ENCODE data around the gene NPHP4. TPM values are rescaled to one million over a fixed set of nuclear protein-coding genes. Genes with fewer than 3 reads are reported as not detected.

Gene NPHP4
- 10 to 100 TPM; 27.6 to 58.5 TPM for total RNA-seq

DNA sequence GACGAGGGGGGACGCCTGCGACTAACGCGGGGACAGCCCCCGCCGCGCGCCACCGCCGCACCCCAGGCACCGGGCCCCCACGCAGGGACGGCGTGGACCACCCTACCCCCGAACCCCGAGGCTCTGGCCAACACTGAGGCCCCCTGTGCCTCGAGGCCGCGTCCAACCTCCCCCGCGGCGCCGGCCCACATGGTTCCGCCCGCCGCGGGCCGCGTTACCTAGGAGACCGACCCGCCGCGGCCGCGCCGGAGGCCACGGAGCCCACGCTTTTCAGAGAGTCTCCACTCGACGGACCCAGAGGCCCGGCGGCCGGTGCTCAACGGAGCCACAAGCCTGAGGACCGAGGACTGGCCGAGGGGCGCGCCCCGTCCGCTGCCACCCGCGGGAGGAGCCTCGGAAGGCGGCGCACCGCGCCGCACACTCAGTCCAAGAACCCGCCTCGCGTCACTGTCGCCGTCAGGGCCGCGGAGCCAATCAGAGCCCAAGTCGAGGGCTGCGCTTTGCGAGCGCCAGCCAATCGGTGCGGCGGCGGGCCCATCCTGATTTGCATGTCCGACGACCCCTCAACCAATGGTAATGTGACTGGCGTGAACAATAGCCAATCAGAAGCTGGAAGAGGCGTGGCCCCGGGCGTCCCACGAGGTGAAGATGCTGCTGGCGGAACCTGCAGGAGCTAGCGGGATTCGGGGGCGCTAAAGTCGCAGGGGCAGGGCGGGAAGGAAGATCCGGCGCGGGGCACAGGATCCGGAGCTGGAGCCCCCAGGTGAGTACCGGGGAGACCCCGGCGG lies at the start of gene NPHP4:
Gene NPHP4, minus strand, starts transcription at position 400 of the 788 bp plus-strand sequence. CDS start 6,136 bp downstream, outside the sequence.
- H3K4me1 Mint-ChIP-seq (ENCODE audit: low read depth in 2 of 2): peaks cover 22 to 30% of the 10 kb centered on the region in 2 donors
- H3K27me3 Mint-ChIP-seq: no peaks in the 10 kb centered on the region
- peak within 1 kb of the TSS; percentile 91 for H3K4me3 Mint-ChIP-seq
- H3K36me3 Mint-ChIP-seq: no peaks in the 10 kb centered on the region
- ATAC-seq (peak; percentile 94 to 96), DNase-seq (ENCODE audit: low spot score) (peak; percentile 100)
- no peaks in the 10 kb centered on the region for H3K9me3 Mint-ChIP-seq
- H3K27ac Mint-ChIP-seq: peak within 1 kb of the TSS; percentile 92 to 96

DNA sequence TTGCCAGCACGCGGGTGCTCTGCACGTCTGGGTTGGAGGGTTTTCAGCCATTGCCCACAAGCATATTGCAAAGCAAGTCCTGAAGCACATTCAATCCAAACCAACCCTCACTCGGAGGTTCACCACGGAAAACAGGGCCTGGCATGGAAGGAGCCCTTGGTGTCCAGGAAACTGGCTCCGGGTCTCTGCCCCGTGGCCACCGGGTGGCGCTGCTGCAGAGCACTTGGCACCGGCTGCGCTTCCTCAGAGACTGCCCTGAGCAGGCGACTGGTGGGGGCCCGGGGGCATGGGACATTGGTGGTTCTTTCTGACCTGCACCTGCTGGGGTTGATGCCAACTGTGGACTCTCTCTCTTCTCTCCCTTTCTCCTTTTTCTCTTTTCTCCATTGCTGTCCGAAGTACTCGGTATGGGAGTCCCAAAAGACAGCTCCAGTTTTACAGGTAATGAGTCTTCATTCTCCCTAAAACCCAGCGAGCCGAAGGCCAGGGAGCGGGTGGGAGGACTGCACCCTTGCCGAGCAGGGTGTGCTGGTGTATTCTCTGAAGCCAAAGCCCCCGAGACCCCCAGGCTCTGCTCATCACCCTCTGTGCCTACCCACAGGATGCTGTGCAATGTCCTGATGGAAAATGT lies 49.3 kb upstream of the NPHP4 start:
- H3K4me1 Mint-ChIP-seq (ENCODE audit: low read depth in 2 of 2): peaks cover 37 to 39% of the 10 kb centered on the region in 2 donors
- no peaks in the 10 kb centered on the region for H3K27me3 Mint-ChIP-seq
- no peak for ATAC-seq
- H3K27ac Mint-ChIP-seq: peak overlapping the region; percentile 61 to 79
- H3K4me3 Mint-ChIP-seq: no peak overlapping the region
- H3K9me3 Mint-ChIP-seq: no peaks in the 10 kb centered on the region
- no peak for DNase-seq (ENCODE audit: low spot score)
- no peaks in the 10 kb centered on the region for H3K36me3 Mint-ChIP-seq

DNA sequence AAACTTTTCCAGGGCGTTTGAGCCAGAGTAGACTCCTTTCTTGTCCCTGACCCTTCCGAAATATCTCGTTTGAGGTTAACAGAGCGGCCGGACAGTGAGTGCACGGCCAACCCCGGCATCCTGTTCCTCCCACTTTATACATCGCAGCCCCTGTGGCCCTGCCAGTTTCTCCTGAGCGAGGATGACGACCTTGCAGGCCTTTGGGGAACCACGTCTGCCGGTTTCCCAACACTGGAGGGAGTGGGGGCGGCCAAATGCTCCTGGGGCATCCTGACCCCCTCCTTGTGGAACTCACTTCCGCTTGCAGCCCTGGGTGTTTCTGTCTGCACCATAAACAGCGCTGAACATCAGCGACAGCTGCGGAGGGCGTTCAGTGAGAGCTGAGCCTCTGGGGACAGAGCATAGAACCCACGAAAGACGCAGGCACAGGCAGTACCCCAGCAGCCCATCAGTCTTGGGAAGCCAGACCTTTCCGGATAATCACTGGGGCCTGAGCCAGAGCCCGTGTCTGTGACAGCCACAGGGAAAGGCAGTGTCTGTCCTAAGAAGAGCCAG lies 48.7 kb upstream of the NPHP4 start:
- no peaks in the 10 kb centered on the region for H3K27me3 Mint-ChIP-seq
- H3K4me1 Mint-ChIP-seq (ENCODE audit: low read depth in 2 of 2): peaks cover 43 to 45% of the 10 kb centered on the region in 2 donors
- DNase-seq (ENCODE audit: low spot score) (no peak), ATAC-seq (no peak)
- no peaks in the 10 kb centered on the region for H3K9me3 Mint-ChIP-seq
- H3K27ac Mint-ChIP-seq: no peak overlapping the region
- no peak overlapping the region for H3K4me3 Mint-ChIP-seq
- H3K36me3 Mint-ChIP-seq: no peaks in the 10 kb centered on the region

GRCh38 chr1:6040444-6040843 lies 48.2 kb upstream of the NPHP4 start:
- DNase-seq (ENCODE audit: low spot score): no peak
- H3K9me3 Mint-ChIP-seq: no peaks in the 10 kb centered on the region
- H3K27me3 Mint-ChIP-seq: no peaks in the 10 kb centered on the region
- peaks cover 48 to 49% of the 10 kb centered on the region in 2 donors for H3K4me1 Mint-ChIP-seq (ENCODE audit: low read depth in 2 of 2)
- ATAC-seq: no peak
- no peaks in the 10 kb centered on the region for H3K36me3 Mint-ChIP-seq
- no peak overlapping the region for H3K27ac Mint-ChIP-seq
- H3K4me3 Mint-ChIP-seq: no peak overlapping the region

DNA sequence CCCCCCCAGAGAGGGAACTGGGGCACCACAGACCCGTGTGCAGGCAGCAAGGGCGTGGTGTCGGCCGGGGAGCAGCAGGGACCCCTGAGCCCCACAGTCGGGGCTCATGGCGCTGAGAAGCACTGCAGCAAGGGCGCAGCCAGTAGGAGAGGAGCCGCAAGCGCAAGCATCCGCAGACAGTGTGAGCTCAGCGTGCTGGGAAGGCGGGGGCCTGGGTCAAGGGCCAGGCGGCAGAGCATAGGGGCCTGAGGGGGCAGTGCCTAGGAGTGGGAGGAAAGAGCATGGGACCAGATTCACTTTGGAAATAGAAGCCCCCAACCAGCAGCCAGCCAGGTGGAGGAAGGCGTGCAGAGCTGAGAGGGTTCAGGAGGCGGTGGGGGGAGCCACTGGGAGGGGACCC lies 46.8 kb upstream of the NPHP4 start:
- H3K4me1 Mint-ChIP-seq (ENCODE audit: low read depth in 2 of 2): peaks cover 50 to 51% of the 10 kb centered on the region in 2 donors
- DNase-seq (ENCODE audit: low spot score): no peak
- no peaks in the 10 kb centered on the region for H3K36me3 Mint-ChIP-seq

DNA sequence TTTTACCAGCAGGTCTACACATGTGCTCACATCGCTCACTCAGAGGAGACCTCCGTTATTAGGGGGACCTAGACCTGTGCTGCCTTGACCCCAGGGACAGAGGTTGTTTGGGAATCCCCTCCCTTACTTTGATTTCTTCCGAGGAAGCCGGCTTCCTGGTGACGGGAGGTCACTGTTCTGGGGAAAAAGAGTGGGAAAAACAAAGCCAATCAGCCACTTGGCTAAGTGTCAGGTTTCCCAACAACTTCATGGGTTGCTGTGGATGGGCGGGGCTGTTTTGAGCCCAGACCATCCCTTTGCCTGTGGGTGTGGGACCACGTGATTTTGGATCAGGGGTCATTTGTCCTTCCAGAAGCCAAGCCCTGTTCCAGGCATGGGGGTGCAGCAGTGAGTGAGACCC lies 46.4 kb upstream of the NPHP4 start:
- peaks cover 47 to 49% of the 10 kb centered on the region in 2 donors for H3K4me1 Mint-ChIP-seq (ENCODE audit: low read depth in 2 of 2)
- no peaks in the 10 kb centered on the region for H3K9me3 Mint-ChIP-seq
- peak overlapping the region; percentile 50 for H3K4me3 Mint-ChIP-seq
- no peak for ATAC-seq
- no peaks in the 10 kb centered on the region for H3K36me3 Mint-ChIP-seq
- no peaks in the 10 kb centered on the region for H3K27me3 Mint-ChIP-seq
- peak overlapping the region; percentile 47 to 65 for H3K27ac Mint-ChIP-seq
- no peak for DNase-seq (ENCODE audit: low spot score)

More for the DNA sequence above, 46.8 kb upstream of the NPHP4 start:
- no peaks in the 10 kb centered on the region for H3K9me3 Mint-ChIP-seq
- no peak overlapping the region for H3K4me3 Mint-ChIP-seq
- ATAC-seq: no peak
- peak overlapping the region; percentile 47 to 65 for H3K27ac Mint-ChIP-seq
- no peaks in the 10 kb centered on the region for H3K27me3 Mint-ChIP-seq

DNA sequence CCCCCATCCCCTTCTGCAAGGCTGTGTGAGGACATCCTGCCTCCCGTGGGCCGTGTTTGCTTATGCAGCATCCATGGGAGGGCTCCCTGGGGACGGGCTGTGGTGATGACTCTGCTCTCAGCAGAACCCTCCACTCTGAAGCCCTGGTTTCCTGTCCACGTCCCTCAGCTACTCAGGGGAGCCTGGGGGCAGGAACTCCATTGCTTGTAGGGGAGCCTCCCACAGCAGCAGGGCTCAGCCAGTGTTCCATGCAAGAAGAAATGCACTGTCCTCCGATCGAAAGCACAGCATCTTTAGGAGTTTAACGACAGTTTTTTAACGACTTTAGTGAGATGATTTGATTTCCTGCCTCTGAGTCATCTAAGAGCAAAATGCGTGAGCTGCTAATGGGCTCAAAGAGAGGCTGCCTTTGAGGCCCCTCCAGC lies 45.1 kb upstream of the NPHP4 start:
- DNase-seq (ENCODE audit: low spot score) (no peak), ATAC-seq (peak; percentile 66 to 79)
- Mint-ChIP-seq H3K27ac (peak overlapping the region; percentile 77 to 85), H3K9me3 (no peaks in the 10 kb centered on the region), H3K4me1 (ENCODE audit: low read depth in 2 of 2) (peaks cover 53 to 59% of the 10 kb centered on the region in 2 donors), H3K36me3 (peaks cover 8% of the 10 kb centered on the region), H3K27me3 (no peaks in the 10 kb centered on the region), H3K4me3 (peak overlapping the region; percentile 62)

DNA sequence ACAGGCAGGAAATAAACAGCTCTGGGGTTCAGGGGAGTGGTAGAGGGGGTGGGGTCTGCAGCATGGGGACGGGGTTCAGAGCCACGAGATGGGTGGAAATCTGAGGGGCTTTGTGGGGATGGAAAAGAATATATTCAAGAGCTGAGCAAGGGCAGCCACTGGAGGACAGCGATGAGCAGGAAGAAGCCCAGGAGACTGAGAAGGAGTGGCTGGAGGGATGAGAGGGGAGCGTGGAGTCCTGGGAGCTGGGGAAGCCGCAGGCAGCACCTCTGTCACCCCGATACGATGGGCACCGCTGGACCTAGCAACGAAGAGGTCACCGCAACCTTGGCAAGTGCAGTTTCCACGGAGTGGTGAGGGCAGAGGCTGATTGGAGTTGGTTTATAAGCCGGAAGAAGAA lies 43.5 kb upstream of the NPHP4 start:
- DNase-seq (ENCODE audit: low spot score) (no peak), ATAC-seq (no peak)
- Mint-ChIP-seq H3K27ac (peak overlapping the region; percentile 77 to 85), H3K4me3 (peak overlapping the region; percentile 79), H3K36me3 (peaks cover 13% of the 10 kb centered on the region), H3K27me3 (no peaks in the 10 kb centered on the region), H3K4me1 (ENCODE audit: low read depth in 2 of 2) (peaks cover 60 to 63% of the 10 kb centered on the region in 2 donors), H3K9me3 (no peaks in the 10 kb centered on the region)

- H3K9me3 Mint-ChIP-seq: no peaks in the 10 kb centered on the region
- ATAC-seq (no peak), DNase-seq (ENCODE audit: low spot score) (no peak)
- H3K27me3 Mint-ChIP-seq: no peaks in the 10 kb centered on the region
- H3K36me3 Mint-ChIP-seq: peaks cover 17% of the 10 kb centered on the region
- peaks cover 64 to 68% of the 10 kb centered on the region in 2 donors for H3K4me1 Mint-ChIP-seq (ENCODE audit: low read depth in 2 of 2)
- H3K27ac Mint-ChIP-seq: peak overlapping the region; percentile 77 to 85
- H3K4me3 Mint-ChIP-seq: peak overlapping the region; percentile 79
Observed at GRCh38 chr1:6035303-6035702, 43.1 kb upstream of the NPHP4 start.

DNA sequence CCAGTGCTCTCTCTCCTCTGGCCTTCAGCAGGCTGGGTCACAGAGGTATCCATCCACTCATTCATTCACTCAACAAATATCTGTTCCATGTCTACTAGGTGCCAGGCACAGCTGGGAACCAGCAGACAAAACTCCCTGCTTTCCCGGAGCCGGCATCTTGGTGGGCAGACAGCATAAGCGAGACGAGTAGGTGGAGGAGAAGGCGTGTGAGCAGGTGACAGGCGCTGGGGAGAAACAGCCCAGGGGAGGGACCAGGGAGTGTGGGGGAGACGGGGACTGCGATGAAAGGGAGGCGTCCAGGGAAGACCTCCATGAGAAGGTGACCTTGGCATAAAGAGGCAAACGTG lies 42.5 kb upstream of the NPHP4 start:
- ATAC-seq (no peak), DNase-seq (ENCODE audit: low spot score) (no peak)
- H3K36me3 Mint-ChIP-seq: peaks cover 19% of the 10 kb centered on the region
- no peaks in the 10 kb centered on the region for H3K9me3 Mint-ChIP-seq
- H3K4me1 Mint-ChIP-seq (ENCODE audit: low read depth in 2 of 2): peaks cover 65 to 73% of the 10 kb centered on the region in 2 donors
- peak overlapping the region; percentile 77 to 85 for H3K27ac Mint-ChIP-seq
- H3K27me3 Mint-ChIP-seq: no peaks in the 10 kb centered on the region
- H3K4me3 Mint-ChIP-seq: peak overlapping the region; percentile 79

DNA sequence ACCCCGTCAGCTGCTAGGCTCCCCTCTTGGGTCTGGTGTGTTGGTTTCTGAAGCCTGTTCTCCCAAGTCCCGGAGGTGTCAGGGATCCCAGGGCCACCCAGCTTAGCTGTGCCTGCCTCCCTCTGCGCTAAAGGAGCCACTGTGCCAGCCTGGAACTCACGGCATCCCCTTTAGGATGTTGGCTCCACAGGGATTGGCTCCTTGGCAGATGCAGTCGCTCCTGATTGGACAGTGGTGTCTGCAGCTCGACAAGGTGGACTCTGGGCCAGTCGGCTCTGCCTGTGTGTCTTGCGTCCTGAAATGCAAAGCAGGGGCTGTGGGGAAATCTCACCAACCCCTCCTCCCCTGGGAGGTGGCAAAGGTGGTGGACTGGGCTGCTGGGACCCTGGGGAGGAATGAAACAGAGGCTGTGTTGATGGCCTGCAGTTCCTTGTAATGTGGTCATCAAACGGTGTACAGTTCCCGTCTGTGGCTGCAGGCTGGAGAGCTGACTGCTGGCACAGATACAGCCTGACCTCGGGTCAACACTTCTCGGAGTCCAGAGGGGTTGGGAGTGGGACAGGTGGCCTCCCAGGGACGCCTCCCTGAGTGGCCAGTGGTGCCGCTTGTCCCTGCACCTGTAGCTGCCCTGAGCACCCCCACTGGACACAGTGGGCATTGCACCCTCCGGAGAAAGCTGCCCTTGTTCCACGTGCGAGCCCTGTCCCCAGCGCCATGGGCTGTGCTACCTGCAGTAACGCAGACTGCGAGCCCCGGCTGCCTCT lies 41.9 kb upstream of the NPHP4 start:
- H3K4me3 Mint-ChIP-seq: peak overlapping the region; percentile 79
- no peaks in the 10 kb centered on the region for H3K27me3 Mint-ChIP-seq
- no peaks in the 10 kb centered on the region for H3K9me3 Mint-ChIP-seq
- no peak for DNase-seq (ENCODE audit: low spot score)
- peak overlapping the region; percentile 77 to 85 for H3K27ac Mint-ChIP-seq
- peak; percentile 50 to 61 for ATAC-seq
- peaks cover 69 to 79% of the 10 kb centered on the region in 2 donors for H3K4me1 Mint-ChIP-seq (ENCODE audit: low read depth in 2 of 2)
- H3K36me3 Mint-ChIP-seq: peaks cover 19% of the 10 kb centered on the region

- Mint-ChIP-seq H3K36me3 (peaks cover 19% of the 10 kb centered on the region), H3K4me1 (ENCODE audit: low read depth in 2 of 2) (peaks cover 70 to 87% of the 10 kb centered on the region in 2 donors), H3K27me3 (no peaks in the 10 kb centered on the region), H3K4me3 (peak overlapping the region; percentile 63), H3K9me3 (no peaks in the 10 kb centered on the region), H3K27ac (peak overlapping the region; percentile 43 to 77)
- no peak for DNase-seq (ENCODE audit: low spot score)
- no peak for ATAC-seq
Observed at GRCh38 chr1:6033124-6033523, 40.9 kb upstream of the NPHP4 start.

GRCh38 chr1:6030547-6031261 lies 38.5 kb upstream of the NPHP4 start:
- Mint-ChIP-seq H3K27ac (peak overlapping the region; percentile 43 to 77), H3K9me3 (no peaks in the 10 kb centered on the region), H3K27me3 (no peaks in the 10 kb centered on the region), H3K4me3 (peak overlapping the region; percentile 73), H3K4me1 (ENCODE audit: low read depth in 2 of 2) (peaks cover 69 to 87% of the 10 kb centered on the region in 2 donors), H3K36me3 (peaks cover 19% of the 10 kb centered on the region)
- ATAC-seq (no peak), DNase-seq (ENCODE audit: low spot score) (no peak)
